H1 (cell line): ENCODE data around the gene PLK5. TPM values are rescaled to one million over a fixed set of nuclear protein-coding genes. Genes with fewer than 3 reads are reported as not detected.

ENCODE experiments used
- CTCF ChIA-PET: fragments of 300-600 bp; sonication (Branson Sonifier 250); formaldehyde crosslinking; loops from one replicate; lab custom pipeline; 2021; ENCODE audit not compliant: partially characterized antibody; lab: Charles Lee
- POLR2A ChIA-PET: fragments of 300-600 bp; sonication (Branson Sonifier 250); formaldehyde crosslinking; loops from one replicate; lab custom pipeline; 2021; ENCODE audit warnings: inconsistent platforms; ENCODE audit not compliant: partially characterized antibody; lab: Charles Lee
- DNase-seq, 2 experiments: peaks; one replicate each; pipeline versions ENCODE4 v3.0.0 to v3.0.0-alpha.2; 2010 to 2022; ENCODE audit warnings: low spot score in 2 of 2, low read depth in 1 of 2, mixed read lengths in 1 of 2
- FAIRE-seq: peaks from 2 replicates; lab custom pipeline; 2011; peaks lifted over from hg19 to GRCh38; lab: Jason Lieb, UNC
- H2AFZ ChIP-seq: 2 replicates; pipeline ENCODE4 v1.8.1; 2012; ENCODE audit warnings: low read length, inconsistent platforms
- H2AK5ac ChIP-seq: 2 replicates; pipeline ENCODE4 v1.6.1; 2013; ENCODE audit warnings: low read depth, low read length
- H2BK120ac ChIP-seq: replicated peaks from 2 replicates; pipeline ENCODE3; 2013; ENCODE audit warnings: low read depth, low read length, inconsistent platforms
- H2BK12ac ChIP-seq: 2 replicates; pipeline ENCODE4 v1.6.1; 2013; ENCODE audit warnings: low read depth, low read length
- H2BK15ac ChIP-seq: 2 replicates; pipeline ENCODE4 v1.6.1; 2013; ENCODE audit warnings: low read length
- H2BK20ac ChIP-seq: 2 replicates; pipeline ENCODE4 v1.6.1; 2013; ENCODE audit warnings: low read length
- H2BK5ac ChIP-seq: 2 replicates; pipeline ENCODE4 v1.6.1; 2013; ENCODE audit warnings: low read depth, low read length
- H3K14ac ChIP-seq: 2 replicates; pipeline ENCODE4 v1.6.1; 2013; ENCODE audit warnings: inconsistent platforms; ENCODE audit not compliant: insufficient read length
- H3K18ac ChIP-seq: 2 replicates; pipeline ENCODE4 v1.6.1; 2013; ENCODE audit warnings: low read length; ENCODE audit errors: extremely low read depth
- H3K23ac ChIP-seq: 2 replicates; pipeline ENCODE4 v1.6.1; 2013; ENCODE audit warnings: inconsistent platforms; ENCODE audit not compliant: insufficient read length
- H3K23me2 ChIP-seq: 2 replicates; pipeline ENCODE4 v1.6.1; 2013; ENCODE audit warnings: low read depth, low read length
- H3K27ac ChIP-seq: 2 replicates; pipeline ENCODE4 v1.6.1; 2011; ENCODE audit warnings: low read depth, low read length, inconsistent platforms
- H3K27me3 ChIP-seq, 4 experiments: replicated peaks in 1 of 4; 1 replicate in 1 of 4; 2 replicates in 3 of 4; pipeline versions ENCODE4 v1.6.1 to v1.8.1; 2011 to 2013; ENCODE audit warnings: low read length in 3 of 4, mild to moderate bottlenecking in 3 of 4, inconsistent platforms in 2 of 4, mixed read lengths in 2 of 4, moderate library complexity in 1 of 4; ENCODE audit not compliant: control insufficient read depth in 3 of 4, insufficient read depth in 3 of 4; ENCODE audit errors: extremely low read depth in 1 of 4
- H3K36me3 ChIP-seq, 4 experiments: 2 replicates each; pipeline versions ENCODE4 v1.6.1 to v1.8.1; 2011 to 2013; ENCODE audit warnings: mild to moderate bottlenecking in 4 of 4, low read length in 3 of 4, moderate library complexity in 2 of 4, control low read depth in 1 of 4, inconsistent platforms in 1 of 4; ENCODE audit not compliant: insufficient read depth in 4 of 4, control insufficient read depth in 2 of 4
- H3K4ac ChIP-seq: replicated peaks from 2 replicates; pipeline ENCODE3; 2013; ENCODE audit warnings: low read length, low read depth, mixed read lengths, inconsistent platforms; ENCODE audit not compliant: insufficient read length
- H3K4me1 ChIP-seq, 4 experiments: replicated peaks in 1 of 4; 1 replicate in 1 of 4; 2 replicates in 3 of 4; pipeline versions ENCODE4 v1.6.1 to v1.8.1; 2011 to 2013; ENCODE audit warnings: low read length in 3 of 4, inconsistent platforms in 2 of 4, mixed read lengths in 1 of 4; ENCODE audit not compliant: insufficient read depth in 4 of 4, control insufficient read depth in 3 of 4
- H3K4me2 ChIP-seq, 2 experiments: 2 replicates each; pipeline versions ENCODE4 v1.6.1 to v1.8.1; 2011 to 2013; ENCODE audit warnings: low read depth in 2 of 2, low read length in 2 of 2, control low read depth in 1 of 2, inconsistent platforms in 1 of 2, mild to moderate bottlenecking in 1 of 2; ENCODE audit not compliant: insufficient read depth in 1 of 2
- H3K4me3 ChIP-seq, 4 experiments: fragments of 200-600, 300-600 bp in 1 of 4; sonication (generic), shearing (Covaris generic), sonication (Bioruptor Twin) in 1 of 4; 2 replicates each; pipeline versions ENCODE4 v1.5.1 to v1.8.1; 2011 to 2016; ENCODE audit warnings: low read length in 4 of 4, low read depth in 3 of 4, control low read depth in 2 of 4, inconsistent platforms in 2 of 4, mild to moderate bottlenecking in 2 of 4, mixed read lengths in 1 of 4, moderate library complexity in 1 of 4; ENCODE audit not compliant: insufficient read depth in 2 of 4; ENCODE audit errors: extremely low read depth in 1 of 4
- H3K56ac ChIP-seq: replicated peaks from 2 replicates; pipeline ENCODE3; 2013; ENCODE audit warnings: low read depth, mild to moderate bottlenecking, mixed read lengths, low read length, inconsistent platforms; ENCODE audit not compliant: insufficient read length
- H3K79me1 ChIP-seq: 2 replicates; pipeline ENCODE4 v1.6.1; 2013; ENCODE audit warnings: low read depth, low read length, control low read depth
- H3K79me2 ChIP-seq, 2 experiments: 2 replicates each; pipeline versions ENCODE4 v1.6.1 to v1.8.1; 2012 to 2013; ENCODE audit warnings: low read length in 2 of 2, mild to moderate bottlenecking in 2 of 2, inconsistent platforms in 1 of 2; ENCODE audit not compliant: insufficient read depth in 2 of 2, control insufficient read depth in 1 of 2
- H3K9ac ChIP-seq, 4 experiments: replicated peaks in 1 of 4; 1 replicate in 1 of 4; 2 replicates in 3 of 4; pipeline versions ENCODE4 v1.6.1 to v1.8.1; 2011 to 2013; ENCODE audit warnings: low read depth in 3 of 4, low read length in 3 of 4, control low read depth in 2 of 4, mild to moderate bottlenecking in 2 of 4, moderate library complexity in 2 of 4, inconsistent platforms in 1 of 4; ENCODE audit errors: extremely low read depth in 1 of 4
- H3K9me3 ChIP-seq, 2 experiments: 2 replicates each; pipeline versions ENCODE4 v1.6.1 to v1.8.1; 2012 to 2013; ENCODE audit warnings: mild to moderate bottlenecking in 2 of 2, moderate library complexity in 2 of 2, control low read depth in 1 of 2, inconsistent platforms in 1 of 2, low read depth in 1 of 2, low read length in 1 of 2, mixed read lengths in 1 of 2; ENCODE audit not compliant: insufficient read depth in 2 of 2
- H4K20me1 ChIP-seq, 2 experiments: replicated peaks in 1 of 2; 2 replicates each; pipeline versions ENCODE3 to v1.8.1; 2011 to 2013; ENCODE audit warnings: inconsistent platforms in 2 of 2, low read length in 2 of 2, mild to moderate bottlenecking in 1 of 2; ENCODE audit not compliant: insufficient read depth in 2 of 2, control insufficient read depth in 1 of 2
- H4K5ac ChIP-seq: 2 replicates; pipeline ENCODE4 v1.6.1; 2013; ENCODE audit warnings: low read length, low read depth, mixed read lengths, inconsistent platforms; ENCODE audit not compliant: insufficient read length
- H4K8ac ChIP-seq: 2 replicates; pipeline ENCODE4 v1.8.0; 2013; ENCODE audit warnings: mild to moderate bottlenecking, moderate library complexity, low read length, inconsistent platforms; ENCODE audit not compliant: insufficient read depth; ENCODE audit errors: extremely low read depth
- H4K91ac ChIP-seq: replicated peaks from 2 replicates; pipeline ENCODE3; 2013; ENCODE audit warnings: low read length, mixed read lengths, inconsistent platforms; ENCODE audit not compliant: insufficient read length
- RFX5 ChIP-seq: IDR thresholded peaks from 2 replicates; pipeline ENCODE4 v1.6.1; 2011; ENCODE audit warnings: low read depth, low read length, improper control_type of control experiment, borderline replicate concordance
- WGBS, 2 experiments: shearing (Covaris generic) in 1 of 2; methylation state at CpG; one replicate each; pipeline versions ENCODE4 v1.1.6 to v1.1.7; 2013 to 2015; ENCODE audit warnings: low lambda C conversion rate in 2 of 2, mixed read lengths in 2 of 2, inconsistent platforms in 1 of 2, low coverage in 1 of 2, missing lambda C conversion rate in 1 of 2; ENCODE audit not compliant: insufficient replicate concordance in 2 of 2, insufficient coverage in 1 of 2, insufficient read length in 1 of 2; ENCODE audit errors: extremely low coverage in 1 of 2, missing lambda C conversion rate in 1 of 2; 5-methylcytosine and 5-hydroxymethylcytosine counted together
- polyA plus RNA-seq, 7 experiments: library from polyadenylated mRNA; depleted of rRNA in 3 of 7; stranded (reverse) in 5 of 7; unstranded in 2 of 7; fragments of >200 nt in 5 of 7; fragments of 200-250 nt in 2 of 7; gene quantifications; 1 replicate in 5 of 7; 2 replicates in 1 of 7; 4 replicates in 1 of 7; pipeline versions ENCODE4 v1.2.1 to v1.2.3, GENCODE V29; 2011 to 2013; ENCODE audit warnings: missing spikeins in 2 of 7, mixed read lengths in 2 of 7
- total RNA-seq: library from RNA; stranded (reverse); fragmentation: NEBNext Ultra II Directional; extraction: Animal tissue kit (Norgen Biotek cat#: 25700); gene quantifications from 2 replicates; pipeline ENCODE4 v1.2.1, GENCODE V29; 2021

Gene PLK5
- total and polyA plus RNA-seq, 2 of the 8 experiments (the other 6 are each of a cell fraction or from before 2014, with no cell fraction given): 0.43 to 0.45 TPM

DNA sequence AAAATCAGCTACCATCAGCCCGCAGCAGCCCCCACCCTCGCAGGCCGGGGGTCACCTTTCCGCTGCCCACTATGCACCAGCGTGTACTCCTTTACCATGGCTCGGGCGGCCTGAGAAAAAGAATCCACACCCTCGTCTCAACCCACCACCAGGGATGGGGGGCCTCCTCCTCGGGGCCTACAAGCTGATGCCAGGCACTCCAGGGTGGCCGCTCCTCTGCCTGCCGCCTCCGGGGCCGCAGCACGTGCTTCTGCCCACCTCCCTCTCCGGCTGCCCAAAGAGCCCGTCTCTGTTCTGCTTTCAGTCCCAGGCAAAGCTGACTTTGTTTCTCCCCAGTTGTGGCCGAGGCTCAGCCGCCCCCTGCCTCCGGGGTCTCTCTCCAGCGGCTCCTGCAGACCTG lies 55.3 kb downstream of the PLK5 start:
- Histone ChIP-seq H3K9ac (no peak overlapping the region), H3K4ac (no peak overlapping the region), H2BK5ac (no peak overlapping the region), H3K9me3 (no peaks in the 10 kb centered on the region), H2AK5ac (no peak overlapping the region), H3K4me1 (no peaks in the 10 kb centered on the region), H3K27me3 (no peaks in the 10 kb centered on the region), H3K23me2 (no peaks in the 10 kb centered on the region), H3K27ac (no peak overlapping the region), H3K4me3 (no peak overlapping the region), H3K36me3 (peaks cover 10 to 54% (median 43%) of the 10 kb centered on the region in 4 experiments; a peak in 7 of 8 replicates), H3K79me2 (no peaks in the 10 kb centered on the region), H3K18ac (no peak overlapping the region), H3K56ac (no peak overlapping the region), H2BK15ac (no peak overlapping the region), H2BK120ac (no peak overlapping the region), H3K23ac (no peak overlapping the region), H2BK12ac (no peak overlapping the region), H2BK20ac (no peak overlapping the region), H3K14ac (no peak overlapping the region), H4K5ac (no peak overlapping the region), H3K79me1 (0 out of 2 replicates have a peak, but pooled peaks cover 2% of the 10 kb centered on the region), H4K91ac (no peak overlapping the region)
- 94% methylated on average over 17 of the region's 20 CpGs; no CpG with 5 or more reads in 1 of the 2 experiments for WGBS, 2 experiments
- ChIA-PET CTCF (interaction anchor here (4.5 kb wide), 1 partner anchor 10 kb away, joined by 25 read pairs; no protein-coding TSS in a partner anchor), POLR2A (interaction anchor here (1.1 to 8.8 kb wide), 5 partner anchors 8 to 25 kb away, joined by 3 to 148 read pairs (median 5); no protein-coding TSS in a partner anchor)
- FAIRE-seq: no peak
- DNase-seq: no peak
- no peak for TF ChIP-seq RFX5
- TF ChIP-seq, all 59 proteins: peak for 0
- Histone ChIP-seq H2AFZ (no peak overlapping the region), H3K4me2 (no peak overlapping the region), H4K8ac (no peak overlapping the region), H4K20me1 (peaks cover 0 to 18% of the 10 kb centered on the region in 2 experiments)
